ENCODE data around the gene PHACTR1. TPM values are rescaled to one million over a fixed set of nuclear protein-coding genes. Genes with fewer than 3 reads are reported as not detected.

PHACTR1 gene
- total RNA-seq, 2 experiments from 2014 or later: 0.11 TPM; not detected in 1

GRCh38 chr6:12804952-12805645 lies 88.5 kb downstream of the PHACTR1 start:
- ChIA-PET POLR2A (no interaction called here), CTCF (no interaction called here)
- H3K27me3 Mint-ChIP-seq: peaks cover 13% of the 10 kb centered on the region
- no peaks in the 10 kb centered on the region for H3K9me3 Mint-ChIP-seq
- DNase-seq (no peak), ATAC-seq (no peak)
- H3K4me1 Mint-ChIP-seq (ENCODE audit: low read depth): peaks cover 4% of the 10 kb centered on the region
- H3K27ac Mint-ChIP-seq: no peak overlapping the region
- intact Hi-C loops (cut with micrococcal nuclease): no loop called here
- H3K36me3 Mint-ChIP-seq (ENCODE audit: low read depth): no peaks in the 10 kb centered on the region
- H3K4me3 Mint-ChIP-seq: no peak overlapping the region
- TF ChIP-seq CTCF (IDR thresholded peaks at IDR 0.05): no peak

GRCh38 chr6:12806136-12806535 lies 89.6 kb downstream of the PHACTR1 start:
- ATAC-seq: no peak
- TF ChIP-seq CTCF (IDR thresholded peaks at IDR 0.05): no peak
- ChIA-PET POLR2A (no interaction called here), CTCF (no interaction called here)
- no peak for DNase-seq
- Mint-ChIP-seq H3K27ac (no peak overlapping the region), H3K4me3 (no peak overlapping the region), H3K36me3 (ENCODE audit: low read depth) (no peaks in the 10 kb centered on the region), H3K27me3 (peaks cover 13% of the 10 kb centered on the region), H3K4me1 (ENCODE audit: low read depth) (peaks cover 4% of the 10 kb centered on the region), H3K9me3 (no peaks in the 10 kb centered on the region)
- intact Hi-C loops (cut with micrococcal nuclease): no loop called here

- POLR2A ChIA-PET: no interaction called here
- DNase-seq: no peak
- intact Hi-C loops (cut with micrococcal nuclease): no loop called here
- H3K9me3 Mint-ChIP-seq: no peaks in the 10 kb centered on the region
- H3K36me3 Mint-ChIP-seq (ENCODE audit: low read depth): no peaks in the 10 kb centered on the region
- no peak for ATAC-seq
- peaks cover 4% of the 10 kb centered on the region for H3K4me1 Mint-ChIP-seq (ENCODE audit: low read depth)
- H3K4me3 Mint-ChIP-seq: no peak overlapping the region
- peaks cover 11% of the 10 kb centered on the region for H3K27me3 Mint-ChIP-seq
- H3K27ac Mint-ChIP-seq: no peak overlapping the region
- TF ChIP-seq CTCF (IDR thresholded peaks at IDR 0.05): no peak
- CTCF ChIA-PET: no interaction called here
Observed at GRCh38 chr6:12806796-12807195, 90.2 kb downstream of the PHACTR1 start.

- no peak overlapping the region for H3K27ac Mint-ChIP-seq
- no peak overlapping the region for H3K4me3 Mint-ChIP-seq
- H3K36me3 Mint-ChIP-seq (ENCODE audit: low read depth): no peaks in the 10 kb centered on the region
- CTCF ChIA-PET: no interaction called here
- intact Hi-C loops (cut with micrococcal nuclease): no loop called here
- H3K27me3 Mint-ChIP-seq: peaks cover 5% of the 10 kb centered on the region
- POLR2A ChIA-PET: no interaction called here
- DNase-seq: no peak
- no peak for TF ChIP-seq CTCF (IDR thresholded peaks at IDR 0.05)
- no peaks in the 10 kb centered on the region for H3K9me3 Mint-ChIP-seq
- no peaks in the 10 kb centered on the region for H3K4me1 Mint-ChIP-seq (ENCODE audit: low read depth)
- ATAC-seq: no peak
Observed at GRCh38 chr6:12811519-12811918, 95.0 kb downstream of the PHACTR1 start.

DNA sequence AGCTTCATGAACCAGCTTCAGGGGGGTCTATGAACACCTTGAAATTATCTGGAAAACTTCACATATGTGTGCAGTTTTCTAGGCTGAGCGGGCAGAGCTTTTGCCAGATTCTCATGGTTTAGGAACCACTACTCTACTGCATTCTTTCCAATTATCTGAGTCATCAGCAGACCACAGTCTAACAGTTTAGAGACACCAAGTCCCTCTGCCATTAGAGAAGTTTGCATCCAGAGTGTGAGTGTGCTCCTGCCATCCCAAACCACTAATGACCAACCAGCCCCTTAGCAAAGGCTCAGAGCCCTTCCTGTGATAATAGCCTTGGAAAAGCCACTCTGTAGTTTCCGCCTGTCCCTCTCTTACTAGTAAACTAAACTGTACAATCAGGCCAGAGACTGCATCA lies 96.8 kb downstream of the PHACTR1 start:
- ChIA-PET CTCF (no interaction called here), POLR2A (no interaction called here)
- Mint-ChIP-seq H3K27me3 (peaks cover 2% of the 10 kb centered on the region), H3K36me3 (ENCODE audit: low read depth) (no peaks in the 10 kb centered on the region), H3K4me1 (ENCODE audit: low read depth) (no peaks in the 10 kb centered on the region), H3K27ac (no peak overlapping the region), H3K4me3 (no peak overlapping the region), H3K9me3 (no peaks in the 10 kb centered on the region)
- TF ChIP-seq CTCF (IDR thresholded peaks at IDR 0.05): no peak
- DNase-seq: no peak
- no peak for ATAC-seq
- intact Hi-C loops (cut with micrococcal nuclease): no loop called here
